HFFc6 (cell line): ENCODE results near the gene FIBCD1. TPM values are rescaled to one million over a fixed set of nuclear protein-coding genes. Genes with fewer than 3 reads are reported as not detected.

Experiments
- DNase-seq: peaks from one replicate; pipeline ENCODE4 v3.0.0-alpha.2; 2018
- H3K27ac Mint-ChIP-seq: 2 replicates; pipeline ENCODE4 v1.8.0; 2020; ENCODE audit warnings: mild to moderate bottlenecking, mixed read lengths
- H3K27me3 Mint-ChIP-seq: 2 replicates; pipeline ENCODE4 v1.8.0; 2021; ENCODE audit warnings: mild to moderate bottlenecking, moderate library complexity, mixed read lengths; ENCODE audit not compliant: insufficient read depth
- H3K36me3 Mint-ChIP-seq: 2 replicates; pipeline ENCODE4 v1.8.0; 2021; ENCODE audit warnings: low read depth, mixed read lengths
- H3K4me1 Mint-ChIP-seq: 2 replicates; pipeline ENCODE4 v1.8.0; 2020; ENCODE audit warnings: low read depth, mixed read lengths
- H3K4me3 Mint-ChIP-seq: 2 replicates; pipeline ENCODE4 v1.8.0; 2020; ENCODE audit warnings: mild to moderate bottlenecking, moderate library complexity, mixed read lengths
- H3K9me3 Mint-ChIP-seq: 2 replicates; pipeline ENCODE4 v1.8.0; 2020; ENCODE audit warnings: mild to moderate bottlenecking, mixed read lengths
- CTCF ChIP-seq: fragments of 200-600 bp; sonication (generic); IDR thresholded peaks from 2 replicates; pipeline ENCODE4 v1.5.0; 2021; ENCODE audit warnings: antibody characterized with exemption, mild to moderate bottlenecking
- total RNA-seq, 6 experiments: library from RNA; stranded (reverse); fragmentation: NEBNext Ultra II Directional; extraction: Animal tissue kit (Norgen Biotek cat#: 25700); gene quantifications; 2 replicates in 1 of 6; 3 replicates in 5 of 6; pipeline ENCODE4 v1.2.3, GENCODE V29; 2021

The FIBCD1 gene
- total RNA-seq, 6 experiments from 2014 or later: 1.5 to 9.0 (median 8.0) TPM

DNA sequence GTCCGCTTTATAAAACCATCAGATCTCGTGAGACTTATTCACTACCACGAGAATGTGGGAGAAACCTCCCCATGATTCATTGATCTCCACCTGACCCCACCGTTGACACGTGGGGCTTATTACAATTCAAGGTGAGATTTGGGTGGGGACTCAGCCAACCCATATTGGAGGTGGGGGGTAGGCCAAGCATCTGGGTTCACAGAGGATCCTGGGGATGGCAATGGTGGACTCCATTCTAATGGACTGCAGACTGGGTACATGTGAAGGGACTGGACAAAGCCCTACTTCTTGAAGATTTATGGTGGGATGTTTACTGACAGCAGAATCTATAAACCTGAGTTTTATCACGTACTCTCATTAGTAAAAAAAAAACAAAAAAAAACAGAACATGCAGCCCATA is 57.5 kb downstream of the FIBCD1 start:
- H3K4me3 Mint-ChIP-seq: no peak overlapping the region
- DNase-seq: no peak
- H3K36me3 Mint-ChIP-seq: peaks cover 18% of the 10 kb centered on the region; the same call in 1 of the 2 replicates
- no peaks in the 10 kb centered on the region for H3K9me3 Mint-ChIP-seq
- H3K27me3 Mint-ChIP-seq: peaks cover 2% of the 10 kb centered on the region; the same call in 1 of the 2 replicates
- H3K4me1 Mint-ChIP-seq: no peaks in the 10 kb centered on the region
- no peak for TF ChIP-seq CTCF
- no peak overlapping the region for H3K27ac Mint-ChIP-seq

DNA sequence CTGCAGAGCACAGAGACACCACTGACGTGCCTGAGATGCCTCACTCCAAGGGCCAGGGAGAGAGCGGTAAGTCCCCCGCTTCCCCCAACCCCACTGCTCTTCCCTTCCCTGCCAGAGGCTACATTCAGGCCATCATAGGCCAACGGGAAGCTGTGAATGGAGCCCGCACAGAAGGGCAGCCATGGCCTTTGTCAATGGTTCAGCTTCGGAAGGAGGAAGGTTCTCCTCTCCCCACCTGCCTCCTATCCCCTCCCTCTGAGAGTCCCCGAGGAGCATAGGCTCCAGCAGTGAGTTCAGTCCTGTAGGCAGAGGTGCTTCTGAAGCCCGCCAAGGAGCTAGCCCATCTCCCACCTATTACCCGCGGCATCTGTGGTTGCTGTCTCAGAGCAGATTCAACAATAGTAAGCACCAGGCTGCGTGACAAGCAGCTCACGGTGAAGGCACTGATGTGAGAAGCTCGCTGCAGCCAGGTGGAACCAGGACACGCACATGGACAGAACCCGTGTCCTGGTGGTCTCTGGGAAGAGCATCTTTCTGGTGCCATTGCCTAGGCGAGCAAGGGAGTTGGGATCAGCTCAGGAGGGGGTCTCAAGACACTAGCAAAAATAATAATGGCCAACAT is 58.3 kb downstream of the FIBCD1 start:
- H3K9me3 Mint-ChIP-seq: no peaks in the 10 kb centered on the region
- no peak overlapping the region for H3K27ac Mint-ChIP-seq
- H3K27me3 Mint-ChIP-seq: peaks cover 2% of the 10 kb centered on the region; the same call in 1 of the 2 replicates
- no peaks in the 10 kb centered on the region for H3K4me1 Mint-ChIP-seq
- no peak overlapping the region for H3K4me3 Mint-ChIP-seq
- no peak for TF ChIP-seq CTCF
- DNase-seq: no peak
- H3K36me3 Mint-ChIP-seq: peaks cover 14% of the 10 kb centered on the region; the same call in 1 of the 2 replicates

- Mint-ChIP-seq H3K36me3 (peaks cover 14% of the 10 kb centered on the region; the same call in 1 of the 2 replicates), H3K4me3 (no peak overlapping the region), H3K9me3 (no peaks in the 10 kb centered on the region), H3K27me3 (peaks cover 2% of the 10 kb centered on the region; the same call in 1 of the 2 replicates), H3K27ac (no peak overlapping the region), H3K4me1 (no peaks in the 10 kb centered on the region)
- no peak for DNase-seq
- TF ChIP-seq CTCF: no peak
These were observed 59.1 kb downstream of the FIBCD1 start for GRCh38 chr9:130879863-130880411.

GRCh38 chr9:130878295-130878694 is 60.8 kb downstream of the FIBCD1 start:
- H3K4me3 Mint-ChIP-seq: no peak overlapping the region

DNA sequence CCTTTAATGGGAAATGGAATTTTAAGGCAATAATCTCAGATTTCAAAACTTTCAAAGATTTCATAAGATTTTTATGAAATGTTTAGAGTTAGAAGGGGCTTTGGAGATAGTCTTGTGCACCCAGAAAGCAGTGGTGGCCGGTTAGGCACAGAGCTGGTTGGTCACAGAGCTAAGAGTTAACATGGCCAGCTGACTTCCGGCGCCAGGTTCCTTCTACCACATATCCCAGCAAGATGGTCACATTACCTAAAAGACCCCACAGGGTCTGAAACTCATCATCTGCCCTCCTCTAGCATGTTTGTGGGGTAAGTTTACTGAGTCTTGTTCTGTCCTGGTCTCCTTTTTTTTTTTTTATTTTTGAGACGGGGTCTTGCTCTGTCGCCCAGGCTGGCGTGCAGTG is 61.7 kb downstream of the FIBCD1 start:
- no peak for TF ChIP-seq CTCF
- Mint-ChIP-seq H3K36me3 (peaks cover 22% of the 10 kb centered on the region), H3K9me3 (no peaks in the 10 kb centered on the region), H3K27ac (no peak overlapping the region), H3K4me1 (no peaks in the 10 kb centered on the region), H3K27me3 (no peaks in the 10 kb centered on the region; the same call in none of the 2 replicates), H3K4me3 (no peak overlapping the region)
- no peak for DNase-seq

More at GRCh38 chr9:130878295-130878694, 60.8 kb downstream of the FIBCD1 start:
- no peaks in the 10 kb centered on the region for H3K4me1 Mint-ChIP-seq
- H3K36me3 Mint-ChIP-seq: peaks cover 16% of the 10 kb centered on the region
- no peaks in the 10 kb centered on the region for H3K9me3 Mint-ChIP-seq
- DNase-seq: no peak
- peaks cover 2% of the 10 kb centered on the region for H3K27me3 Mint-ChIP-seq
- H3K27ac Mint-ChIP-seq: no peak overlapping the region
- no peak for TF ChIP-seq CTCF
